Pancreas (tissue), 10 donors: Measurements from ENCODE around the gene LRRN2. TPM values are rescaled to one million over a fixed set of nuclear protein-coding genes. Genes with fewer than 3 reads are reported as not detected.

Experiments
- ATAC-seq, 4 donors: fragments of 200-7000 bp; cut with Tn5 transposase; one replicate each; pipeline versions ENCODE4 v1.8.0 to v1.9.1; 2020; ENCODE audit warnings: mild to moderate bottlenecking in 4 of 4, moderate library complexity in 4 of 4
- DNase-seq, 6 donors: peaks; one replicate each; pipeline ENCODE4 v3.0.0-alpha.2; 2020
- FAIRE-seq: peaks from 2 replicates; lab custom pipeline; 2012; peaks lifted over from hg19 to GRCh38; lab: Jason Lieb, UNC
- H3K27ac ChIP-seq, 4 donors: fragments of 200-600 bp; sonication (generic); 1 replicate in 3 of 4; 2 replicates in 1 of 4; pipeline versions ENCODE4 v1.5.0 to v1.8.0; 2020
- H3K27me3 ChIP-seq, 4 donors: fragments of 200-600 bp; one replicate each; pipeline ENCODE4 v1.8.0; 2021
- H3K36me3 ChIP-seq, 3 donors: fragments of 200-600 bp; sonication (generic) in 1 of 3; one replicate each; pipeline versions ENCODE4 v1.5.0 to v1.8.0; 2020 to 2021
- H3K4me1 ChIP-seq, 3 donors: fragments of 200-600 bp; one replicate each; pipeline ENCODE4 v1.8.0; 2021
- H3K4me3 ChIP-seq, 4 donors: fragments of 200-600 bp; sonication (generic) in 2 of 4; one replicate each; pipeline versions ENCODE4 v1.5.0 to v1.8.0; 2020 to 2021
- H3K9me3 ChIP-seq, 4 donors: fragments of 200-600 bp; one replicate each; pipeline ENCODE4 v1.8.0; 2021
- WGBS, 2 donors: extraction: QIAGEN DNeasy Blood & Tissue Kit; methylation state at CpG; one replicate each; pipeline ENCODE4 v1.1.7; 2013; 5-methylcytosine and 5-hydroxymethylcytosine counted together
- intact Hi-C, 3 donors: fragments of 100-400 bp; cut with DNase I; formaldehyde crosslinking; loops; one replicate each; pipeline versions ENCODE4 v1.11.1 to v1.14.2; 2022
- polyA plus RNA-seq, 2 donors: library from polyadenylated mRNA; stranded (reverse); fragments of 200-250 nt; gene quantifications; one replicate each; pipeline ENCODE4 v1.2.3, GENCODE V29; 2013
- total RNA-seq, 6 donors: library from RNA; stranded (reverse); fragmentation: NEBNext Ultra II Directional in 4 of 6; extraction: Animal tissue kit (Norgen Biotek cat#: 25700) in 4 of 6; gene quantifications; one replicate each; pipeline versions ENCODE4 v1.2.1 to v1.2.4, GENCODE V29; 2021 to 2023
- TF ChIP-seq, protein P1 (sequence below), 4 donors: fragments of 200-600 bp; sonication (generic) in 3 of 4; IDR thresholded peaks; one replicate each; pipeline versions ENCODE4 v1.5.0 to v1.8.0; 2021; ENCODE audit warnings: antibody characterized with exemption in 4 of 4
- donor health status: healthy with polysubstance abuse.
- donor health status: DM: no; HTN: no; CAD: no; lungs with moderate emphysema.
- donor health status: DM: no; HTN: no; CAD: no.
- donor health status: control.
- donor health status: control.
- donor health status: Bipolar disorder and iron deficiency.
- donor health status: DM: yes; HTN: yes; CAD: no.
- donor health status: DM: no; HTN: no; CAD: no.
- donor health status: DM: no; HTN: no; CAD: no.
- donor health status: DM: yes; HTN: yes; CAD: no.

The LRRN2 gene
- total and polyA plus RNA-seq, 8 donors, result 0.24 to 3.7 (median 0.58) TPM

DNA sequence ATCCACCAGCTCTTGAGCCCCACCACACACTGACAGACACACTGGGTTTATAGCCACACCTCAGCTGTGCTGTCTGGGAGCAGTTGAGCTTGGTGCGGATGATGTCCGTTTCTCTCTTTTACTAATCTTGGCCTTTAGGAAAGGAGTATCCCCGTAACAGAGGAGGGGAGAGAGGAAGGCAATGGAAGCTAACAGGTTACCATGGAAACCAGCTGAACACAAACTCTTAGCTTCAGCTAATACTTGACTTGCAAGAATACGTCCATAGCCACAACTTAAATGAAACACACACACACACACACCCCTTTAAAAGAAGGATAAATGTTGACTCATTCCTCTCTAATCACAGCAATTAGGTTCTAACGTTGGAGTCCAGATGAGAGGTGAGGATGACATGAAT, 28.0 kb upstream of the LRRN2 start:
- FAIRE-seq, result no peak
- H3K27ac ChIP-seq, result no peak overlapping the region
- peaks cover 0 to 5% (median 0%) of the 10 kb centered on the region in 4 donors for H3K27me3 ChIP-seq

DNA sequence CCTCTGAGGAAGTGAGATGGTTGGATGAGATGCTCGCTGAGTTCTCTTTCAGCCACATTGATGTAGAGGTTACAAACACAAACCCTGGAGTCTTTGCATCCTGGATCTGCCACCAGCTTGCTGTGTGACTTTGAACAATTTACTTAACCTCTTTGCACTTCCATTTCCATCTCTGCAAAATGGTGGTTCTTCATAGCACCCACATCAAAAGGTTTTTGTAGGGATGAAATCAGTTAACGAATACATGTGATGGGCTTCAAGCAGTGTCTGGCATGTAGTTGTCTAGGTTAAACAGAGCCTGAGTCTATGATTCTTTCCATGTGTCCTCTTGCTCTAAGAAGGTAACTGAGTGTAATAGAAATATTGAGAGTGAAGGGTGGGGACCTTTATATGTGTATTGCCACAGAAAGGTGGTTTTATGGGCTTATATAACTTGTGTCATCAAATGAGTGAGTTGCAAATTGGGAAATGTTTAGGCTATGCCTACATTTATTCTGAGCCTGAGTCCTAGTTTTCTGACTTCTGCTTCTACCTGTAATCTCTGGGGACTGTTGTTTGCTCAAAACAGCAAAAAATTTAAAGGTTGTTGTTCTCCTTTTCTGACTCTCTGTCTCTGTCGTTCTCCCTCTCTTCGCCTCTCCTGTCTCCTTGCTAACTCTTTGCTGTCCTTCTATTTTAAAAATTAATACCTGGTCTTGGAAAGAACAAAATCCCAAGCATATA, 27.3 kb upstream of the LRRN2 start:
- no peak overlapping the region for H3K27ac ChIP-seq
- H3K4me3 ChIP-seq, result no peak overlapping the region
- intact Hi-C loops, result loop anchor here in 1 of 3 donors (2.0 kb wide), 1 partner anchor 24 kb away; no protein-coding TSS in a partner anchor
- H3K9me3 ChIP-seq, result no peaks in the 10 kb centered on the region
- no peak for ATAC-seq
- 60 to 76% methylated on average over 4 of the region's 4 CpGs for WGBS, 2 donors
- no peak for FAIRE-seq
- TF ChIP-seq, protein P1, sequence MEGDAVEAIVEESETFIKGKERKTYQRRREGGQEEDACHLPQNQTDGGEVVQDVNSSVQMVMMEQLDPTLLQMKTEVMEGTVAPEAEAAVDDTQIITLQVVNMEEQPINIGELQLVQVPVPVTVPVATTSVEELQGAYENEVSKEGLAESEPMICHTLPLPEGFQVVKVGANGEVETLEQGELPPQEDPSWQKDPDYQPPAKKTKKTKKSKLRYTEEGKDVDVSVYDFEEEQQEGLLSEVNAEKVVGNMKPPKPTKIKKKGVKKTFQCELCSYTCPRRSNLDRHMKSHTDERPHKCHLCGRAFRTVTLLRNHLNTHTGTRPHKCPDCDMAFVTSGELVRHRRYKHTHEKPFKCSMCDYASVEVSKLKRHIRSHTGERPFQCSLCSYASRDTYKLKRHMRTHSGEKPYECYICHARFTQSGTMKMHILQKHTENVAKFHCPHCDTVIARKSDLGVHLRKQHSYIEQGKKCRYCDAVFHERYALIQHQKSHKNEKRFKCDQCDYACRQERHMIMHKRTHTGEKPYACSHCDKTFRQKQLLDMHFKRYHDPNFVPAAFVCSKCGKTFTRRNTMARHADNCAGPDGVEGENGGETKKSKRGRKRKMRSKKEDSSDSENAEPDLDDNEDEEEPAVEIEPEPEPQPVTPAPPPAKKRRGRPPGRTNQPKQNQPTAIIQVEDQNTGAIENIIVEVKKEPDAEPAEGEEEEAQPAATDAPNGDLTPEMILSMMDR (IDR thresholded peaks at IDR 0.05), result no peak
- H3K27me3 ChIP-seq, result peaks cover 0 to 5% (median 0%) of the 10 kb centered on the region in 4 donors
- no peaks in the 10 kb centered on the region for H3K4me1 ChIP-seq
- no peak for DNase-seq
- H3K36me3 ChIP-seq, result no peaks in the 10 kb centered on the region

More for the DNA sequence above, 28.0 kb upstream of the LRRN2 start:
- no peak overlapping the region for H3K4me3 ChIP-seq
- no peaks in the 10 kb centered on the region for H3K4me1 ChIP-seq
- H3K9me3 ChIP-seq, result no peaks in the 10 kb centered on the region
- TF ChIP-seq, protein P1 (IDR thresholded peaks at IDR 0.05), result no peak
- no peak for DNase-seq
- intact Hi-C loops, result loop anchor here in 1 of 3 donors (2.0 kb wide), 1 partner anchor 23 kb away; no protein-coding TSS in a partner anchor
- no peaks in the 10 kb centered on the region for H3K36me3 ChIP-seq
- ATAC-seq, result no peak
- WGBS, 2 donors, result 58 to 60% methylated on average over 5 of the region's 5 CpGs

DNA sequence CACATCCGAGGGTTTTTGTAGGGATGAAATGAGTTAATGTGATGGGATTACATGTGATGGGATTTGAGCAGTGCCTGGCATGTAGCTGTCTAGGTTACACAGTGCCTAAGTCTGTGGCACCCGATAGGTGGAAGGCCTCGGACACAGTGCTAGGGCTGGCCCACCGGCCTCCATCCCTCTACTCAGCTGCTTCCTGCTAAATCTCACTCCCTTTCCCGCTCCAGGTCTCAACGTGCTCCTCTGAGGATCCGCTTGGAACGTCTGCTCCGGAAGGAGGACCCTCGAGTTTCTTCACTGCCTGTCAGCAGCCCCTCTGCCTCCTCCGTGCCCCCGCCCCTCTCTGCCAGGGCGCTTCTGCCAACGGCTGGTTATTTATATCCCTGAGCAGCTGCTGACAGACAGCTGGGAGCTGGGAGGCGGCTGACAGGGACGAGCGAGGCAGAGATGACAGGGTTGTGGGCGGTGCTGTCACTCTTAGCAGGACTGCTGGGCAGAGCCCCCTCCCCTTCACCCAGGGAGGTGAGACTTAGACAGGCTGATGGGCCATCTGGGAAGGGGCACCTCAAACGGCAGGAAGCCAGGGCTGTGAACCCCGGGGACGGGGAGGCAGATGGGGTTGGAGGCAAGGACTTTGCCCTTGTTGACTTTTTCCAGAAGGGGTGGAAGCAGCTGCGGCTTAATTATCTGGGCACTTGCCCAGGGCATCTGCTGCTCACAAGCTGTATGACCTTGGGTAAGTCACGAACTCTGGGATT, 26.6 kb upstream of the LRRN2 start:
- peak in 2 of 4 donors; percentile 40 to 43 for ATAC-seq
- Histone ChIP-seq H3K4me1 (no peaks in the 10 kb centered on the region), H3K27me3 (peaks cover 0 to 5% (median 0%) of the 10 kb centered on the region in 4 donors), H3K27ac (no peak overlapping the region), H3K4me3 (no peak overlapping the region), H3K36me3 (no peaks in the 10 kb centered on the region), H3K9me3 (no peaks in the 10 kb centered on the region)
- WGBS, 2 donors, result 14 to 15% methylated on average over 23 of the region's 23 CpGs
- TF ChIP-seq, protein P1 (IDR thresholded peaks at IDR 0.05), result no peak
- DNase-seq, result no peak
- FAIRE-seq, result no peak
- intact Hi-C loops, result loop anchor here in 1 of 3 donors (2.0 kb wide), 1 partner anchor 25 kb away; no protein-coding TSS in a partner anchor

DNA sequence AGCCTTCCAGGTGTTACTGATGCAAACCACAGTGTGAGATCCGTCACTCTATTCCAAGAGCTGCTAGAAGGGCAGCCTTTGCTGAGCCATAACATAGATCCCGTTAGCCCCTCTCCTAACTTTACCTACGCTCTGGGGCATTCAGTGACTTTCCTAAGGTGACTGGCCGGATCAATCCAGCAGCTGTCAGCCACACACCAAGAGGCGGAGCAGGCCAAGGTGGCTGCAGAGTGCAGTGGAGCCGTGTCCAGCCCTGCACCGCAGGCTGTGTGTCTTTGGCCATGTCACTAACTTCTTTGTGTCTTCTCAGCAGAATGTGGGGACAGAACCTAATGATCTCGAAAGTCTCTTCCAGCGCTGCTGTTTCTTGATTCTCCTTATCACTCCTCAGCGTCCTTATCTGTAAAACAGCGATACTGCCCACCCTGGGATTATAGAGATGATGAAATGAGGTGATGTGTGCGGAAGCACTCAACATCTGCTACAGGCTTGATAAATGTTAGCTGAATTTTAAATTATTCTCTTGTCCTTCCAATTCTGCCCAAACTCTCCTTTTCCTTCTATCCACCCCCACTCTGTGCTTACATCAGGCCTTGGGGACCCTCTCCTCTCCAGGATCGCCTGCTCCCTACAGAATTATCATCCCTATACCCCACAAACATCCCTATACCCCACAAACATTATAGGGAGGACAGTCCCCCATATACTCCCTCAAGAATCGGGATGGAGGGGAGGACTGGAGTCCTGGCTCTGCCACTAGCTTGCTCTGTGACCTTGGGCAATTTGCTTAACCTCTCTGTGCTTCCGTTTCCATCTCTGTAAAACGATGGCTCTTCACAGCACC, 25.8 kb upstream of the LRRN2 start:
- Histone ChIP-seq H3K27me3 (peaks cover 0 to 5% (median 0%) of the 10 kb centered on the region in 4 donors), H3K4me1 (no peaks in the 10 kb centered on the region), H3K9me3 (no peaks in the 10 kb centered on the region), H3K27ac (no peak overlapping the region), H3K4me3 (no peak overlapping the region), H3K36me3 (no peaks in the 10 kb centered on the region)
- intact Hi-C loops, result no loop called here
- TF ChIP-seq, protein P1 (IDR thresholded peaks at IDR 0.05), result no peak
- no peak for FAIRE-seq
- no peak for ATAC-seq
- WGBS, 2 donors, result 41 to 42% methylated on average over 16 of the region's 16 CpGs
- no peak for DNase-seq
